Smooth muscle cell (in vitro differentiated cells): ENCODE data around the gene MSI2. TPM values are rescaled to one million over a fixed set of nuclear protein-coding genes. Genes with fewer than 3 reads are reported as not detected.

Experiments
- DNase-seq: peaks from one replicate; lab custom pipeline; 2025; ENCODE audit not compliant: unreplicated experiment; lab: John Stamatoyannopoulos, UW
- H2AFZ ChIP-seq: fragments of 200-600 bp; sonication (generic); 2 replicates; pipeline ENCODE4 v1.6.0; 2016; ENCODE audit warnings: antibody characterized with exemption, low read depth, mild to moderate bottlenecking
- H3F3A ChIP-seq: fragments of 200-600 bp; sonication (generic); 2 replicates; pipeline ENCODE4 v1.6.0; 2017; ENCODE audit warnings: antibody characterized with exemption, low read depth
- H3K27ac ChIP-seq: fragments of 200-600 bp; sonication (generic); 2 replicates; pipeline ENCODE4 v1.5.1; 2016; ENCODE audit warnings: low read depth, mild to moderate bottlenecking
- H3K27me3 ChIP-seq: fragments of 200-600 bp; sonication (generic); 2 replicates; pipeline ENCODE4 v1.6.1; 2016; ENCODE audit warnings: low read depth, mild to moderate bottlenecking
- H3K36me3 ChIP-seq: fragments of 200-600 bp; sonication (generic); 2 replicates; pipeline ENCODE4 v1.5.1; 2016; ENCODE audit warnings: low read depth
- H3K4me1 ChIP-seq: fragments of 200-600 bp; sonication (generic); 2 replicates; pipeline ENCODE4 v1.5.1; 2016; ENCODE audit warnings: low read depth
- H3K4me2 ChIP-seq: fragments of 200-600 bp; sonication (generic); 2 replicates; pipeline ENCODE4 v1.6.0; 2016; ENCODE audit warnings: mild to moderate bottlenecking
- H3K4me3 ChIP-seq: fragments of 200-600 bp; sonication (generic); 2 replicates; pipeline ENCODE4 v1.5.1; 2016; ENCODE audit warnings: mild to moderate bottlenecking
- H3K79me2 ChIP-seq: fragments of 200-600 bp; sonication (generic); 2 replicates; pipeline ENCODE4 v1.6.0; 2016; ENCODE audit warnings: low read depth, mild to moderate bottlenecking
- H3K9ac ChIP-seq: fragments of 200-600 bp; sonication (generic); 2 replicates; pipeline ENCODE4 v1.6.0; 2016; ENCODE audit warnings: low read depth
- H3K9me3 ChIP-seq: fragments of 200-600 bp; sonication (generic); replicated peaks from 2 replicates; pipeline ENCODE4 v1.5.1; 2016; ENCODE audit warnings: low read depth
- H4K20me1 ChIP-seq: fragments of 200-600 bp; sonication (generic); 2 replicates; pipeline ENCODE4 v1.6.0; 2016; ENCODE audit warnings: low read depth
- WGBS: methylation state at CpG from one replicate; pipeline ENCODE4 v1.1.7; 2016; ENCODE audit warnings: low lambda C conversion rate; 5-methylcytosine and 5-hydroxymethylcytosine counted together
- polyA plus RNA-seq: library from polyadenylated mRNA; unstranded; fragments of >200 nt; fragmentation: Nextera tagmentation; extraction: Ambion mirVana; gene quantifications from 2 replicates; pipeline ENCODE4 v1.2.1, GENCODE V29; 2016
- total RNA-seq: library from RNA; depleted of rRNA; stranded (reverse); fragments of >200 nt; gene quantifications from 2 replicates; pipeline ENCODE4 v1.2.3, GENCODE V29; 2014
- TF ChIP-seq, protein P1 (sequence below): fragments of 200-600 bp; sonication (generic); IDR thresholded peaks from 2 replicates; pipeline ENCODE4 v1.5.1; 2017; ENCODE audit warnings: borderline replicate concordance, mild to moderate bottlenecking, antibody characterized with exemption; ENCODE audit not compliant: insufficient read depth, poor library complexity, severe bottlenecking

The MSI2 gene
- total and polyA plus RNA-seq, 2 experiments from 2014 or later = 5.7 to 36.5 TPM

DNA sequence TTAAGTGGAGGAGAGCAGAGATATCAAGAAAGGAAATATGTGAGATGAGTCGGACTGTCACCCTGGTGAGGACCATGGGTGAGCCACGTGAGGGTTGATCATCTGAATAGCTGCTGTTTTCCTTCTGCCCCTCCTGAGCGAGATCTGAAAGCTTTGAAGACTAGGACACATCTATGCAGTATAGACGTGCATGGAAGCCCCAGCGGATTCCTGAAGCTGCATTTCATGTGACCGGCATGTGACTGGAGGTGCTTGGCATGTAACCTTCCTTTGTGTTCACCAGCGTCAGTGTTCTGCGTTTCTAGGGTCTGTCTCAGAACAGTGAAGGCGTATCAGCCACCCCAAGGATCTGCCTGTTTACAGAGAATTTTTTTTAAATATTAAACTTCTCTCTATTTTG lies 75.1 kb downstream of the MSI2 start:
- Histone ChIP-seq H3K9ac (no peak overlapping the region), H3K9me3 (no peaks in the 10 kb centered on the region), H3K36me3 (no peaks in the 10 kb centered on the region), H3K79me2 (peaks cover 24% of the 10 kb centered on the region), H2AFZ (no peak overlapping the region), H3K4me1 (peaks cover 12% of the 10 kb centered on the region), H3K4me3 (no peak overlapping the region), H4K20me1 (peaks cover 83% of the 10 kb centered on the region), H3K27me3 (no peaks in the 10 kb centered on the region), H3F3A (peaks cover 2% of the 10 kb centered on the region), H3K4me2 (no peak overlapping the region), H3K27ac (no peak overlapping the region)
- TF ChIP-seq, protein P1, sequence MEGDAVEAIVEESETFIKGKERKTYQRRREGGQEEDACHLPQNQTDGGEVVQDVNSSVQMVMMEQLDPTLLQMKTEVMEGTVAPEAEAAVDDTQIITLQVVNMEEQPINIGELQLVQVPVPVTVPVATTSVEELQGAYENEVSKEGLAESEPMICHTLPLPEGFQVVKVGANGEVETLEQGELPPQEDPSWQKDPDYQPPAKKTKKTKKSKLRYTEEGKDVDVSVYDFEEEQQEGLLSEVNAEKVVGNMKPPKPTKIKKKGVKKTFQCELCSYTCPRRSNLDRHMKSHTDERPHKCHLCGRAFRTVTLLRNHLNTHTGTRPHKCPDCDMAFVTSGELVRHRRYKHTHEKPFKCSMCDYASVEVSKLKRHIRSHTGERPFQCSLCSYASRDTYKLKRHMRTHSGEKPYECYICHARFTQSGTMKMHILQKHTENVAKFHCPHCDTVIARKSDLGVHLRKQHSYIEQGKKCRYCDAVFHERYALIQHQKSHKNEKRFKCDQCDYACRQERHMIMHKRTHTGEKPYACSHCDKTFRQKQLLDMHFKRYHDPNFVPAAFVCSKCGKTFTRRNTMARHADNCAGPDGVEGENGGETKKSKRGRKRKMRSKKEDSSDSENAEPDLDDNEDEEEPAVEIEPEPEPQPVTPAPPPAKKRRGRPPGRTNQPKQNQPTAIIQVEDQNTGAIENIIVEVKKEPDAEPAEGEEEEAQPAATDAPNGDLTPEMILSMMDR = no peak
- 95% methylated on average over 9 of the region's 9 CpGs for WGBS
- no peak for DNase-seq

DNA sequence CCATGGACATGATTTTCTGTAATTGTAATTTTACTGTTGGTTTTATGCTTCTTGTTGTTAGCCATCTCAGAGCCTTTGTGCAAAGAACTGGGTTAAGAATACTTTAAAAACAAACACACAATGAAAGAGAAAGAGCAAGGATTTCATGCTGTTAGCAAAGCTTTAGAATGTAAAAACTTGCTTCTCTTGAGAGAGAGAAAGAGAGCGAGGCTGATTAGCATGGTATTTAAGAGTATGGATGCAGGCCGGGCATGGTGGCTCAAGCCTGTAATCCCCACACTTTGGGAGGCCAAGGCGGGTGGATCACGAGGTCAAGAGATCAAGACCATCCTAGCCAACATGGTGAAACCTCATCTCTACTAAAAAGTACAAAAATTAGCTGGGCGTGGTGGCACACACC lies 76.2 kb downstream of the MSI2 start:
- no peaks in the 10 kb centered on the region for H3K27me3 ChIP-seq
- no peaks in the 10 kb centered on the region for H3K36me3 ChIP-seq
- H4K20me1 ChIP-seq = peaks cover 81% of the 10 kb centered on the region
- H3K9ac ChIP-seq = no peak overlapping the region
- WGBS = 87% methylated on average over 5 of the region's 5 CpGs
- H3F3A ChIP-seq = peaks cover 2% of the 10 kb centered on the region
- DNase-seq = no peak
- peaks cover 30% of the 10 kb centered on the region for H3K79me2 ChIP-seq
- H2AFZ ChIP-seq = no peak overlapping the region
- TF ChIP-seq, protein P1 = no peak
- no peaks in the 10 kb centered on the region for H3K9me3 ChIP-seq
- no peak overlapping the region for H3K4me2 ChIP-seq
- H3K4me1 ChIP-seq = peaks cover 12% of the 10 kb centered on the region
- H3K4me3 ChIP-seq = no peak overlapping the region
- no peak overlapping the region for H3K27ac ChIP-seq

DNA sequence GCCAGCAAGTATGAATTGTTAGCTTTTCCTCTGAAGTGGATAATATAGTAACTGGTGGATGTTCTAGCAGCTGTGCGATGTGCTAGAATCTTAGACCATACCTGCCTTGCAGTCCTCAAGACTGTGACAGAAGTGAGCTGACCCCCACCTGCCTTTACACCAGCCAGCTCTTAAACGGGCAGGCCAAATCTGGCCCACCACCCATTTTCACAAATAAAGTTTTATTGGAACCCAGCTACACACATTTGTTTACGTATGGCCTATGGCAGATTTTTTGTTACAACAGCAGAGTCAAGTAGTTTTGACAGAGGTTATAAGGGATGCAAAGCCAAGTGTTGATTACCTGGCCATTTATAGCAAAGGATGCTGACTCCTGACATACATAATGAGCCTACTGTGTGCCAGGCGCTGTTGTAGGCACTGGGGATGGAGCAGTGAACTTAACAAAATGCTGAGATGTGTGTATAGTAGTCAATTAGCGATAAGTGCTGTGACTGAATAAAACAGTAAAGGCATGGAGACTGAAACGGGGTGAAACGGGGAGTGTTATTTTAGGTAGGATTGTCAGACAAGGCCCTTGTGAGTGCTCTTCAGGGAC lies 79.0 kb downstream of the MSI2 start:
- Histone ChIP-seq H3K79me2 (peaks cover 25% of the 10 kb centered on the region), H3K4me1 (peaks cover 16% of the 10 kb centered on the region), H3F3A (no peaks in the 10 kb centered on the region), H3K27ac (no peak overlapping the region), H3K9me3 (no peaks in the 10 kb centered on the region), H3K4me3 (no peak overlapping the region), H4K20me1 (peaks cover 79% of the 10 kb centered on the region), H2AFZ (no peak overlapping the region), H3K36me3 (no peaks in the 10 kb centered on the region), H3K9ac (no peak overlapping the region), H3K4me2 (no peak overlapping the region), H3K27me3 (no peaks in the 10 kb centered on the region)
- TF ChIP-seq, protein P1 = no peak
- 96% methylated on average over 7 of the region's 7 CpGs for WGBS
- no peak for DNase-seq

DNA sequence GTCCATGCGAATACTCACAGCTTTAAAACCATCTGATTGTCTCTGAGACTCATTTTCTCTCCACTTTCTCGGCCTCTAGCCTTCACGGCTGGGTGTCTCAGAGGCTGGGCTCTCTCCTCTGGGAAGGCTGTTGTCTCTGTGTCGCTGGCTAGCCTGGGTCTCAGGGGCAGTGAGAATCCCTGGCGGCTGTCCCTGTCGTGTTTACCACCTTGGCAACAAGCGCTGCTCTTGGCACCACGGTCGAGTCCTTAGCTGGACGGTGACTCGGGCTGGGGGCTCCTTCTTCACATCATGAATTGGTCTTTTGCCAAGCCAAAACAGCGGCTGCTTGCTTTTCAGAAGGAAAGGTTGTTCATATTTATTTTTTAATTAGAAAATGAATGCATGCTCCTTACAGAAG lies 81.1 kb downstream of the MSI2 start:
- TF ChIP-seq, protein P1 = no peak
- H3K4me3 ChIP-seq = no peak overlapping the region
- peaks cover 77% of the 10 kb centered on the region for H4K20me1 ChIP-seq
- H3K27me3 ChIP-seq = no peaks in the 10 kb centered on the region
- peaks cover 28% of the 10 kb centered on the region for H3K4me1 ChIP-seq
- no peaks in the 10 kb centered on the region for H3F3A ChIP-seq
- H3K9ac ChIP-seq = no peak overlapping the region
- H3K27ac ChIP-seq = no peak overlapping the region
- H3K36me3 ChIP-seq = no peaks in the 10 kb centered on the region
- no peaks in the 10 kb centered on the region for H3K9me3 ChIP-seq
- H2AFZ ChIP-seq = no peak overlapping the region
- 96% methylated on average over 12 of the region's 12 CpGs for WGBS
- no peak for DNase-seq
- no peak overlapping the region for H3K4me2 ChIP-seq
- peaks cover 22% of the 10 kb centered on the region for H3K79me2 ChIP-seq
